ENCODE measurements around the gene ETV5. TPM values are rescaled to one million over a fixed set of nuclear protein-coding genes. Genes with fewer than 3 reads are reported as not detected.
A peak's percentile ranks its signal among the peaks of the same experiment; 100 is the strongest.

The ETV5 gene
- total RNA-seq, 2 donors from 2014 or later, result 56.4 to 84.1 TPM

DNA sequence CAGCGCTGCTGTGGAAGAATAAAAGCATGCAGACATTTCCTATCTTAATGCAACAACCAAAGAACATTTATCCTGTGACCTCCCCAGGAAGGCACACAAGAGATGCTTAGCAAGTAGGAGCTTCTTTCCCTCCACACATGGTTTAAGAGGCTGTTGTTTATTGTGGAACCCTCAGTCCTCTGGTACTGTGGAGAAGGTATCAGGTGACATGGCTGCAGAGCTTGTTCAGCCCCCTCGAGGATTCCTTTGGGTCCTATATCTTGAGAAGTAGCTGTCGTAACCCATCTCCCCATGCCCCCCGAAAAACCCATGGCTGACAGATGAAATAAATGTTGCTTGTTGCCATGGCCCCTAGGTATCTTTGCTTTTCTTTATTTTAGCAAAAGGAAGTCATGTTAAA, 20.3 kb upstream of the ETV5 start:
- DNase-seq, result peak; percentile 61
- TF ChIP-seq, protein P1, sequence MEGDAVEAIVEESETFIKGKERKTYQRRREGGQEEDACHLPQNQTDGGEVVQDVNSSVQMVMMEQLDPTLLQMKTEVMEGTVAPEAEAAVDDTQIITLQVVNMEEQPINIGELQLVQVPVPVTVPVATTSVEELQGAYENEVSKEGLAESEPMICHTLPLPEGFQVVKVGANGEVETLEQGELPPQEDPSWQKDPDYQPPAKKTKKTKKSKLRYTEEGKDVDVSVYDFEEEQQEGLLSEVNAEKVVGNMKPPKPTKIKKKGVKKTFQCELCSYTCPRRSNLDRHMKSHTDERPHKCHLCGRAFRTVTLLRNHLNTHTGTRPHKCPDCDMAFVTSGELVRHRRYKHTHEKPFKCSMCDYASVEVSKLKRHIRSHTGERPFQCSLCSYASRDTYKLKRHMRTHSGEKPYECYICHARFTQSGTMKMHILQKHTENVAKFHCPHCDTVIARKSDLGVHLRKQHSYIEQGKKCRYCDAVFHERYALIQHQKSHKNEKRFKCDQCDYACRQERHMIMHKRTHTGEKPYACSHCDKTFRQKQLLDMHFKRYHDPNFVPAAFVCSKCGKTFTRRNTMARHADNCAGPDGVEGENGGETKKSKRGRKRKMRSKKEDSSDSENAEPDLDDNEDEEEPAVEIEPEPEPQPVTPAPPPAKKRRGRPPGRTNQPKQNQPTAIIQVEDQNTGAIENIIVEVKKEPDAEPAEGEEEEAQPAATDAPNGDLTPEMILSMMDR (conservative IDR thresholded peaks at IDR 0.05), result no peak
- no peak overlapping the region for H3K9ac ChIP-seq (ENCODE audit: extremely low read depth, low read length, poor library complexity, severe bottlenecking)
- H3K4me1 ChIP-seq (ENCODE audit: control insufficient read depth, insufficient read depth, low read length), result no peaks in the 10 kb centered on the region
- Mint-ChIP-seq H3K4me1 (peaks cover 39% of the 10 kb centered on the region), H3K36me3 (ENCODE audit: low read depth) (no peaks in the 10 kb centered on the region), H3K27me3 (ENCODE audit: insufficient read depth) (peaks cover 17% of the 10 kb centered on the region), H3K27ac (no peak overlapping the region), H3K4me3 (no peak overlapping the region), H3K9me3 (no peaks in the 10 kb centered on the region)
- 87% methylated on average over 4 of the region's 4 CpGs; no CpG with 5 or more reads in 1 of the 2 experiments for whole genome bisulfite sequencing, 2 experiments (ENCODE audit: insufficient coverage in 1 of 2, insufficient read length in 1 of 2)
- H3K36me3 ChIP-seq (ENCODE audit: control insufficient read depth, insufficient read depth, low read length), result no peaks in the 10 kb centered on the region
- no peak overlapping the region for H3K27ac ChIP-seq (ENCODE audit: low read depth, low read length)
- H3K9me3 ChIP-seq (ENCODE audit: control insufficient read depth, low read length), result no peaks in the 10 kb centered on the region
- H3K27me3 ChIP-seq (ENCODE audit: control insufficient read depth, insufficient read depth, low read length, poor library complexity, severe bottlenecking), result no peaks in the 10 kb centered on the region
- no peak overlapping the region for H3K4me3 ChIP-seq (ENCODE audit: low read length)

DNA sequence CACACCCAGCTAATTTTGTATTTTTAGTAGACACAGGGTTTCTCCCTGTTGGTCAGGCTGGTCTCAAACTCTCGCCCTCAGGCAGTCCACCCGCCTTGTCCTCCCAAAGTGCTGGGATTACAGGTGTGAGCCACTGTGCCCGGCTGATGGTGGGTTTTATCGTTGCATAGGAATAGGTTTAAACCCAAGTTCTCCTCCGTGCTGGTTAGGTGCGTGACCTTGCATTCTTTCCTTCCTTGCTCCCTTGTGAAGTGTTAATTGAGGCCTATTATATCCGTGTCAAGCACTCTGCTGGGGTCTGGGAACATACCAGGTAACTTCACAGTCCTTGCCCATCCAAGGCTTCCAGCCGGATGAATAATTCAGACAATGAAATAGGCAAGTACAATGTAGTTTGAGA, 19.3 kb upstream of the ETV5 start:
- Histone ChIP-seq H3K9me3 (ENCODE audit: control insufficient read depth, low read length) (no peaks in the 10 kb centered on the region), H3K9ac (ENCODE audit: extremely low read depth, low read length, poor library complexity, severe bottlenecking) (no peak overlapping the region), H3K4me3 (ENCODE audit: low read length) (no peak overlapping the region), H3K36me3 (ENCODE audit: control insufficient read depth, insufficient read depth, low read length) (no peaks in the 10 kb centered on the region), H3K27ac (ENCODE audit: low read depth, low read length) (no peak overlapping the region), H3K4me1 (ENCODE audit: control insufficient read depth, insufficient read depth, low read length) (no peaks in the 10 kb centered on the region), H3K27me3 (ENCODE audit: control insufficient read depth, insufficient read depth, low read length, poor library complexity, severe bottlenecking) (no peaks in the 10 kb centered on the region)
- WGBS, 2 experiments (ENCODE audit: insufficient coverage in 1 of 2, insufficient read length in 1 of 2), result 55 to 57% methylated on average over 4 to 8 of the region's 8 CpGs
- no peak overlapping the region for H3K27ac Mint-ChIP-seq
- no peaks in the 10 kb centered on the region for H3K36me3 Mint-ChIP-seq (ENCODE audit: low read depth)
- TF ChIP-seq, protein P1 (conservative IDR thresholded peaks at IDR 0.05), result no peak
- peak; percentile 89 for DNase-seq
- H3K4me1 Mint-ChIP-seq, result peaks cover 45% of the 10 kb centered on the region
- no peaks in the 10 kb centered on the region for H3K9me3 Mint-ChIP-seq
- peaks cover 15% of the 10 kb centered on the region for H3K27me3 Mint-ChIP-seq (ENCODE audit: insufficient read depth)
- no peak overlapping the region for H3K4me3 Mint-ChIP-seq

DNA sequence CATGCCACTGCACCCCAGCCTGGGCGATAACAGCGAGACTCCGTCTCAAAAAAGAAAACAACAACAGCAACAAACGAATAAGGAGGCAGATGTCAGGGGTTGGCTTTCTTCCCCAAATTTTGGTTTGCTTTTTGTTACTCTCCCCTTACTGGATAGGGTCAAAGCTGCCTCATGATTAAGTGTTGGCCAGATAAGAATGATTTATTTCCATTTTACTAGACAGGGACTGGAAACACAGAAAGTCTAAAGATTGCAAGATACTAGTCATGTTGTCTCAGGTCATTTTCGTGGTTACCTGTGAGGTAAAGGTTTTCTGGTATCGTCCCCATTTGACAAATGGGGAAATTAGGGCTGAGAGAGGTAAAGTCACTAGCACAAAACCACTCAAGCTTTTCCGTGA, 18.6 kb upstream of the ETV5 start:
- WGBS, 2 experiments (ENCODE audit: insufficient coverage in 1 of 2, insufficient read length in 1 of 2), result 93% methylated on average over 5 to 7 of the region's 7 CpGs
- Mint-ChIP-seq H3K4me3 (no peak overlapping the region), H3K4me1 (peaks cover 50% of the 10 kb centered on the region), H3K36me3 (ENCODE audit: low read depth) (no peaks in the 10 kb centered on the region), H3K27ac (no peak overlapping the region), H3K27me3 (ENCODE audit: insufficient read depth) (peaks cover 13% of the 10 kb centered on the region), H3K9me3 (no peaks in the 10 kb centered on the region)
- Histone ChIP-seq H3K4me3 (ENCODE audit: low read length) (no peak overlapping the region), H3K27ac (ENCODE audit: low read depth, low read length) (no peak overlapping the region), H3K9ac (ENCODE audit: extremely low read depth, low read length, poor library complexity, severe bottlenecking) (no peak overlapping the region), H3K4me1 (ENCODE audit: control insufficient read depth, insufficient read depth, low read length) (peaks cover 2% of the 10 kb centered on the region), H3K27me3 (ENCODE audit: control insufficient read depth, insufficient read depth, low read length, poor library complexity, severe bottlenecking) (no peaks in the 10 kb centered on the region), H3K9me3 (ENCODE audit: control insufficient read depth, low read length) (no peaks in the 10 kb centered on the region), H3K36me3 (ENCODE audit: control insufficient read depth, insufficient read depth, low read length) (no peaks in the 10 kb centered on the region)
- no peak for DNase-seq
- TF ChIP-seq, protein P1 (conservative IDR thresholded peaks at IDR 0.05), result no peak

All from endodermal cell (in vitro differentiated cells).